CD4-positive, alpha-beta T cell treated with Interleukin-6 for 4 hours (primary cell): ENCODE results near the gene MROH2A.

Experiments
- DNase-seq: peaks from one replicate; pipeline ENCODE4 v3.0.0-alpha.2; 2020; ENCODE audit warnings: mixed read lengths

MROH2A gene

GRCh38 chr2:233766416-233766815 lies 11.7 kb upstream of the MROH2A start:
- DNase-seq: no peak

GRCh38 chr2:233768076-233768475 lies 10.1 kb upstream of the MROH2A start:
- no peak for DNase-seq

GRCh38 chr2:233769260-233769659 lies 8.9 kb upstream of the MROH2A start:
- DNase-seq: no peak

GRCh38 chr2:233772153-233772552 lies 6.0 kb upstream of the MROH2A start:
- DNase-seq: no peak

- no peak for DNase-seq
Observed at GRCh38 chr2:233772583-233772982, 5.5 kb upstream of the MROH2A start.

GRCh38 chr2:233773854-233774253 lies 4.3 kb upstream of the MROH2A start:
- DNase-seq: no peak

- DNase-seq: no peak
Observed at GRCh38 chr2:233775414-233775813, 2.7 kb upstream of the MROH2A start.

- no peak for DNase-seq
Observed at GRCh38 chr2:233779722-233780121, 1.6 kb downstream of the MROH2A start.

GRCh38 chr2:233780771-233781170 lies 2.6 kb downstream of the MROH2A start:
- no peak for DNase-seq

- no peak for DNase-seq
Observed at GRCh38 chr2:233789554-233789953, 11.4 kb downstream of the MROH2A start.

- DNase-seq: no peak
Observed at GRCh38 chr2:233791151-233791882, 13.2 kb downstream of the MROH2A start.

GRCh38 chr2:233791883-233792329 lies 13.8 kb downstream of the MROH2A start:
- no peak for DNase-seq

- no peak for DNase-seq
Observed at GRCh38 chr2:233792720-233793119, 14.6 kb downstream of the MROH2A start.

- DNase-seq: no peak
Observed at GRCh38 chr2:233793465-233794127, 15.5 kb downstream of the MROH2A start.

GRCh38 chr2:233794128-233794658 lies 16.1 kb downstream of the MROH2A start:
- no peak for DNase-seq

- no peak for DNase-seq
Observed at GRCh38 chr2:233795735-233796171, 17.6 kb downstream of the MROH2A start.

GRCh38 chr2:233796254-233796653 lies 18.1 kb downstream of the MROH2A start:
- DNase-seq: no peak

GRCh38 chr2:233798335-233799086 lies 20.4 kb downstream of the MROH2A start:
- DNase-seq: no peak

- DNase-seq: no peak
Observed at GRCh38 chr2:233799087-233799665, 21.0 kb downstream of the MROH2A start.

GRCh38 chr2:233799716-233800115 lies 21.6 kb downstream of the MROH2A start:
- DNase-seq: no peak

GRCh38 chr2:233800208-233800607 lies 22.1 kb downstream of the MROH2A start:
- DNase-seq: no peak

- no peak for DNase-seq
Observed at GRCh38 chr2:233801357-233802131, 23.4 kb downstream of the MROH2A start.
